ENCODE results near the gene NUDT17.

Gene NUDT17

GRCh38 chr1:145887631-145888030, 42.2 kb downstream of the NUDT17 start:
- in situ Hi-C loops (cut with MboI; ENCODE audit: low sequenced_read_pairs), result no loop called here

- in situ Hi-C loops (cut with MboI; ENCODE audit: low sequenced_read_pairs), result loop anchor here (10.0 kb wide), 1 partner anchor 125 kb away; no protein-coding TSS in a partner anchor
Observed at GRCh38 chr1:145889722-145890121, 44.3 kb downstream of the NUDT17 start.

GRCh38 chr1:145891143-145891542, 45.7 kb downstream of the NUDT17 start:
- in situ Hi-C loops (cut with MboI; ENCODE audit: low sequenced_read_pairs), result loop anchor here (10.0 kb wide), 1 partner anchor 124 kb away; no protein-coding TSS in a partner anchor

DNA sequence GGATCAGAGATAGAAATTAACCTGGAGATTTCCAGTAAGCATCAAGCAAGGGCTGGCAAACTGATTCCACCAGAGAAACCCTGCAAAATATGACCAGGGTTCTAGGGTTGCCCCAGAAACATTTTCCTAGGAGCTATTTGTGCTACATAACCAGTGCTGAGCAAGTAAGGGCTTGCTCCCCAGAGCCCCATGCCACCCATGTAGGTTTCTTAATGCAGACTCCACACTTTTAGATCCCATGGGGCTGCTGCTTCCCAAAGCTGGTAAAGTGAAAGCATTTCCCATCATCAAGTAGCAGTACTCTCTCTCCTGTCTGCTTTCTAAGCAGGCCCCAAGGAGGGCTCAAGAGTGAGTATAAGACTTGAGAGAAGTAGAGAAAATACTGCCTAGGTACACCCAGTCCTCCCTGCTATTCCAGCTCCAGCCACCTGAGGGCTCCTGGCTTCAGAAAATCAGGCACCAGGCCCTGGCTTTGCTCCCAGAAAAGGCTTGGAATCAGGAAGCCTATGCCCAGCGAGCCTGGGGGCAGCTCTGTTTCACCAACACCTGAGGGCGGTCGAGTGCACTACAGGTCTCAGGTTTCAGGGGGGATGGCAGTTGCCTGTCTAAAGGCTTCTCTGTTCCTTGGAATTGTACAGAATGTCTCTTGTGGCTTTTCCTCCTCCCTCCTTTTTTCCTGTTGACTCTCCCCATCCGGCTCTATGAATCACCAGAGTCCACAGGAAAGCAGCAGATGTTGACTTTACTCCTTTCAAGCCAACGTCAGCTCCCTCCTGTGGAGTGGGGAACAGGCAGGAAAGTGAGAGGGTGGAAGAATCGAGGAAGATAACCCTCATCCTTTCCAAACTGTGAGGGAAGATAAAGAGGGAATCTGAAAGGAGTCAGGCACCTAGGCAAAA, 46.4 kb downstream of the NUDT17 start:
- in situ Hi-C loops (cut with MboI; ENCODE audit: low sequenced_read_pairs), result loop anchor here (10.0 kb wide), 1 partner anchor 123 kb away; no protein-coding TSS in a partner anchor

- in situ Hi-C loops (cut with MboI; ENCODE audit: low sequenced_read_pairs), result loop anchor here (10.0 kb wide), 1 partner anchor 122 kb away; no protein-coding TSS in a partner anchor
Observed at GRCh38 chr1:145892486-145893087, 47.2 kb downstream of the NUDT17 start.

DNA sequence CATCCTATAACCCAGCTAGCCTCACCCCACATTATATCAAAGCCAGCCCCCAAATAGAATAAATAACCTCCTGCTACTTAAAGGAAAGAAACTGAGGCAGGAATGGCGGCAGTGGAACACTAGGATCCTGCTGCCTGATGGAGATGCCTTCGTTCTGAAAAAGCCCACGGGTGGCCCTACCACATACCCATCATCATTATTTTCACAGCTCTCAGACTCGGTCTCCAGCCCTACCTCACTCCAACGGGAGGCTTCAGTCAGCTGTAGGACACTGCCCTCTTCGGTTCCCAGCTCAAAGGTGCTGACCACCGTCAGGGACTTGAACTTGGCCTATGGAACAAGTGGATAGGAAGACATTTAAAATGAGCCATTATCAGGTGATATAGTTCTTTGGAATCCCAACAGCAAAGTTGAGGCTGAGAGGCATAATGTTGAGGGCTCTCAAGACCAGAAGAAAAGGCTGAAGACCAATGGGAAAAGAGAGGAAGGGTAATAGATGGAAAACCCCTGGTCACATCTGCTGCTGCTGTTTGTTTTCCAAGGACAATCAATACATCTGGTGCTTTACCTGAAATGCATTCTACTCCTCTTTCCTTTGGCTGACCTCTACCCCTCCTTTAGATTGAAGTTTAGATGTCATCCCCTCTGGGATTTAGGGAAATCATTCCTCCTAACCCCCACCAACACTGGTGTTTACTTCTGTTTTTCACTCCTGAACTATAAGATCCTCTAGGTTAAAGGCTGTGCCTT, 48.1 kb downstream of the NUDT17 start:
- in situ Hi-C loops (cut with MboI; ENCODE audit: low sequenced_read_pairs), result loop anchor here (10.0 kb wide), 1 partner anchor 121 kb away; no protein-coding TSS in a partner anchor

- in situ Hi-C loops (cut with MboI; ENCODE audit: low sequenced_read_pairs), result loop anchor here (10.0 kb wide), 1 partner anchor 119 kb away; no protein-coding TSS in a partner anchor
Observed at GRCh38 chr1:145895471-145895870, 50.0 kb downstream of the NUDT17 start.

- in situ Hi-C loops (cut with MboI; ENCODE audit: low sequenced_read_pairs), result loop anchor here (10.0 kb wide), 1 partner anchor 117 kb away; no protein-coding TSS in a partner anchor
Observed at GRCh38 chr1:145897969-145898368, 52.5 kb downstream of the NUDT17 start.
